22Rv1 (cell line): ENCODE measurements around the gene PHACTR1.

ENCODE experiments used
- CTCF ChIP-seq: fragments of 450-650 bp; IDR thresholded peaks from 2 replicates; pipeline ENCODE4 v1.5.1; 2017; ENCODE audit warnings: mild to moderate bottlenecking
- ZFX ChIP-seq: fragments of 450-650 bp; IDR thresholded peaks from 2 replicates; pipeline ENCODE4 v1.6.1; 2017; ENCODE audit warnings: antibody characterized with exemption, borderline replicate concordance

- TF ChIP-seq CTCF (no peak), ZFX (no peak)
Measured at GRCh38 chr6:12815884-12816600, 99.5 kb downstream of the PHACTR1 start.
